Measurements from ENCODE around the gene SRF. TPM values are rescaled to one million over a fixed set of nuclear protein-coding genes. Genes with fewer than 3 reads are reported as not detected.

Gene SRF
- total and polyA plus RNA-seq, 2 experiments from 2014 or later = 7.4 to 22.0 TPM

DNA sequence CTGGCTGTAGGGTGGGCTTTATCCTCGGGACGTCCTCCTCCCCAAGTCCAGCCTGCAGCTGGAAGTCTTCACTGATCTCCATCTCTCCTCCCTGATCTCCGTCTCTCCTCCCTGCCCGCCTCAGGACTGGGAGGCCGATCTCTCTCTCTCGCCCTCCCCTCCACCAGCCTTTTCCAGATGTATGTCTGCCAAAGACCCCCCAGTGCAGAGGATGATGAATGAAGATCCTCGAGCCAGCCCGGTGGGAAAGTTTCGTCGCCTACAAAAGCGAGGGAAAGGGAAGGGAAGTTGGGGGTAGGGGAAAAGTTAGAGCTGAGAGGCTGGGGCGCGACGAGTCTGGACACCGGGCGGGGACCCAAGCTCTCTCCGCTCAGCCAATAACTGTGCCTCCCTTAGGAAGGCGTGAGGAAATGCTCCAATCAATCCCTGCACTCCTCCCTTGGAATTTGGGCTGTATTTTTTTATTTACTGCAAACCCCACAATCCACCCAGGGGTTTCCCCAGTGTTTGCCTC lies 595 bp upstream of the SRF start:
- WGBS (ENCODE audit: low lambda C conversion rate, missing lambda C conversion rate) = 1% methylated on average over 18 of the region's 18 CpGs
- Histone ChIP-seq H3K4me3 (peak overlapping the region; percentile 40), H3K27me3 (no peaks in the 10 kb centered on the region), H3K27ac (peak overlapping the region; percentile 97), H4K20me1 (ENCODE audit: insufficient read depth, poor library complexity, severe bottlenecking) (peaks cover 18% of the 10 kb centered on the region), H3K79me2 (peaks cover 25% of the 10 kb centered on the region), H3K9me3 (ENCODE audit: low read depth) (no peaks in the 10 kb centered on the region), H3K36me3 (replicated peaks; ENCODE audit: insufficient read depth, low read depth) (no peaks in the 10 kb centered on the region), H2AFZ (peak overlapping the region; percentile 78), H3K9me2 (replicated peaks; ENCODE audit: insufficient read depth) (no peaks in the 10 kb centered on the region), H3K4me2 (peak overlapping the region; percentile 84), H3K4me1 (ENCODE audit: insufficient read depth) (peaks cover 23% of the 10 kb centered on the region)
- TF ChIP-seq EZH2 (IDR thresholded peaks at IDR 0.05; ENCODE audit: borderline replicate concordance) = no peak
- TF ChIP-seq CTCF (IDR thresholded peaks at IDR 0.05; ENCODE audit: poor library complexity) = no peak
- no peak for TF ChIP-seq EZH2phosphoT487 (IDR thresholded peaks at IDR 0.05; ENCODE audit: low read depth, severe bottlenecking, unreplicated experiment)
- peak; percentile 89 for DNase-seq (ENCODE audit: low spot score)

DNA sequence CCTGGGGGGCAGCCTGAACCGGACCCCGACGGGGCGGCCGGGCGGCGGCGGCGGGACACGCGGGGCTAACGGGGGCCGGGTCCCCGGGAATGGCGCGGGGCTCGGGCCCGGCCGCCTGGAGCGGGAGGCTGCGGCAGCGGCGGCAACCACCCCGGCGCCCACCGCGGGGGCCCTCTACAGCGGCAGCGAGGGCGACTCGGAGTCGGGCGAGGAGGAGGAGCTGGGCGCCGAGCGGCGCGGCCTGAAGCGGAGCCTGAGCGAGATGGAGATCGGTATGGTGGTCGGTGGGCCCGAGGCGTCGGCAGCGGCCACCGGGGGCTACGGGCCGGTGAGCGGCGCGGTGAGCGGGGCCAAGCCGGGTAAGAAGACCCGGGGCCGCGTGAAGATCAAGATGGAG lies 636 bp downstream of the SRF start:
- Histone ChIP-seq H3K4me1 (ENCODE audit: insufficient read depth) (peaks cover 23% of the 10 kb centered on the region), H3K27me3 (no peaks in the 10 kb centered on the region), H3K4me2 (peak overlapping the region; percentile 73), H4K20me1 (ENCODE audit: insufficient read depth, poor library complexity, severe bottlenecking) (peaks cover 18% of the 10 kb centered on the region), H3K9me2 (replicated peaks; ENCODE audit: insufficient read depth) (no peaks in the 10 kb centered on the region), H2AFZ (peak overlapping the region; percentile 41), H3K79me2 (peaks cover 36% of the 10 kb centered on the region), H3K4me3 (peak overlapping the region; percentile 74), H3K27ac (peak overlapping the region; percentile 92), H3K36me3 (replicated peaks; ENCODE audit: insufficient read depth, low read depth) (no peaks in the 10 kb centered on the region), H3K9me3 (ENCODE audit: low read depth) (no peaks in the 10 kb centered on the region)
- DNase-seq (ENCODE audit: low spot score) = peak; percentile 57
- 1% methylated on average over 20 of the region's 57 CpGs for WGBS (ENCODE audit: low lambda C conversion rate, missing lambda C conversion rate)
- TF ChIP-seq EZH2 (IDR thresholded peaks at IDR 0.05; ENCODE audit: borderline replicate concordance) (no peak), EZH2phosphoT487 (IDR thresholded peaks at IDR 0.05; ENCODE audit: low read depth, severe bottlenecking, unreplicated experiment) (no peak), CTCF (IDR thresholded peaks at IDR 0.05; ENCODE audit: poor library complexity) (no peak)

GRCh38 chr6:43172104-43173007 lies 1.3 kb downstream of the SRF start:
- H2AFZ ChIP-seq = peak overlapping the region; percentile 41

More at GRCh38 chr6:43172104-43173007, 1.3 kb downstream of the SRF start:
- peaks cover 18% of the 10 kb centered on the region for H4K20me1 ChIP-seq (ENCODE audit: insufficient read depth, poor library complexity, severe bottlenecking)
- no peaks in the 10 kb centered on the region for H3K9me2 ChIP-seq (replicated peaks; ENCODE audit: insufficient read depth)
- no peaks in the 10 kb centered on the region for H3K9me3 ChIP-seq (ENCODE audit: low read depth)
- peak overlapping the region; percentile 73 for H3K4me2 ChIP-seq
- no peak for TF ChIP-seq EZH2 (IDR thresholded peaks at IDR 0.05; ENCODE audit: borderline replicate concordance)
- no peak for TF ChIP-seq CTCF (IDR thresholded peaks at IDR 0.05; ENCODE audit: poor library complexity)
- TF ChIP-seq EZH2phosphoT487 (IDR thresholded peaks at IDR 0.05; ENCODE audit: low read depth, severe bottlenecking, unreplicated experiment) = no peak
- peak; percentile 62 for DNase-seq (ENCODE audit: low spot score)
- peaks cover 36% of the 10 kb centered on the region for H3K79me2 ChIP-seq
- WGBS (ENCODE audit: low lambda C conversion rate, missing lambda C conversion rate) = 2% methylated on average over 23 of the region's 46 CpGs
- peak overlapping the region; percentile 74 for H3K4me3 ChIP-seq
- no peaks in the 10 kb centered on the region for H3K27me3 ChIP-seq
- H3K27ac ChIP-seq = peak overlapping the region; percentile 92
- H3K4me1 ChIP-seq (ENCODE audit: insufficient read depth) = peaks cover 23% of the 10 kb centered on the region
- no peaks in the 10 kb centered on the region for H3K36me3 ChIP-seq (replicated peaks; ENCODE audit: insufficient read depth, low read depth)
